ENCODE data around the gene MEP1A. TPM values are rescaled to one million over a fixed set of nuclear protein-coding genes. Genes with fewer than 3 reads are reported as not detected.

Gene MEP1A
- total and polyA plus RNA-seq, 10 donors, result 0.09 to 0.94 (median 0.22) TPM; not detected in 3

DNA sequence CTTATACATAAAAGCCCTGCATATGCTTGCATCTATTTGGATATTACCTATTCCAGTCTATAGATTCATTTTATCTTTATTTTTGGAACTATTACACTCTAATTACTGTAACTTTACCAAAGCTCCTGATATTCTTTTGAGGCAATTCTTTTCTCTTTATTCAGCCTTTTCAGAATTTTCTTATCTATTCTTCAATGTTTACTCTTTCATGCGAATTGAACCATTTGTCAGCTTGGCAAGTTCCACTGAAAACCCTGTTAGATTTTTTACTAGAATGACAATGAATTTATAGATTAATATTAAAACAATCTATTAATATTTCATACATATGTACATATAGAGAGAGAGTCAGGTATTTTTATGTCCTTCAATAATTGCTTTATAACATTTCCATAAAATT is 554 bp upstream of the MEP1A start:
- 3 to 97% (median 50%) methylated on average over 1 of the region's 1 CpG for WGBS, 5 donors
- Histone ChIP-seq H3K4me1 (no peaks in the 10 kb centered on the region), H3K9me3 (no peaks in the 10 kb centered on the region), H3K27ac (no peak overlapping the region), H3K36me3 (no peaks in the 10 kb centered on the region), H3K27me3 (replicated peaks in 1 of 7) (no peaks in the 10 kb centered on the region), H3K4me3 (no peak overlapping the region)
- intact Hi-C loops (cut with DNase I; ENCODE audit: low total_unique reads), result no loop called here
- TF ChIP-seq, protein P1, sequence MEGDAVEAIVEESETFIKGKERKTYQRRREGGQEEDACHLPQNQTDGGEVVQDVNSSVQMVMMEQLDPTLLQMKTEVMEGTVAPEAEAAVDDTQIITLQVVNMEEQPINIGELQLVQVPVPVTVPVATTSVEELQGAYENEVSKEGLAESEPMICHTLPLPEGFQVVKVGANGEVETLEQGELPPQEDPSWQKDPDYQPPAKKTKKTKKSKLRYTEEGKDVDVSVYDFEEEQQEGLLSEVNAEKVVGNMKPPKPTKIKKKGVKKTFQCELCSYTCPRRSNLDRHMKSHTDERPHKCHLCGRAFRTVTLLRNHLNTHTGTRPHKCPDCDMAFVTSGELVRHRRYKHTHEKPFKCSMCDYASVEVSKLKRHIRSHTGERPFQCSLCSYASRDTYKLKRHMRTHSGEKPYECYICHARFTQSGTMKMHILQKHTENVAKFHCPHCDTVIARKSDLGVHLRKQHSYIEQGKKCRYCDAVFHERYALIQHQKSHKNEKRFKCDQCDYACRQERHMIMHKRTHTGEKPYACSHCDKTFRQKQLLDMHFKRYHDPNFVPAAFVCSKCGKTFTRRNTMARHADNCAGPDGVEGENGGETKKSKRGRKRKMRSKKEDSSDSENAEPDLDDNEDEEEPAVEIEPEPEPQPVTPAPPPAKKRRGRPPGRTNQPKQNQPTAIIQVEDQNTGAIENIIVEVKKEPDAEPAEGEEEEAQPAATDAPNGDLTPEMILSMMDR (IDR thresholded peaks at IDR 0.05 in 8 of 11, conservative IDR thresholded peaks at IDR 0.05 in 3 of 11), result no peak
- TF ChIP-seq POLR2AphosphoS5 (IDR thresholded peaks at IDR 0.05) (no peak), POLR2A (IDR thresholded peaks at IDR 0.05) (no peak)
- DNase-seq, result no peak

DNA sequence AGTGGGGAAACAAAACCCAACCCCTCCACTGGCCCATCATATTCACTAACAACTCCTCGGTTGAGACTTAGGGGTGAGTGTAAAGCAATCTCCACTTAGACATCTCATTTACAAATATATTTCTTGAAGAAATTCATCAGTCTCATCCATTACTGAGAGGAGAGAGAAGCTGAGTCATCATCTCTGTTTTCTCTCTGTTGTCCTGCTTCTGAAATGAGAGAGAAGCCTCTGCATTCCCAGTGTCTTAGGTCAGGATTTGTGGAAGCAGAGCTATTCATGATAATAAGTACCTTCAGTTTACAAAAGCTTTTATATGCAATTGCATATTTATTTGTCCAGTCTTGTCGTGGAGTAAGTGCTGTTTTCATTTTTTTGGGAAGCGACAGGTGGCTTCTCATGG is 879 bp downstream of the MEP1A start:
- H3K27me3 ChIP-seq (replicated peaks in 1 of 7), result no peaks in the 10 kb centered on the region
- intact Hi-C loops (cut with DNase I; ENCODE audit: low total_unique reads), result no loop called here
- WGBS, 5 donors, result 77 to 93% (median 88%) methylated on average over 3 of the region's 3 CpGs

DNA sequence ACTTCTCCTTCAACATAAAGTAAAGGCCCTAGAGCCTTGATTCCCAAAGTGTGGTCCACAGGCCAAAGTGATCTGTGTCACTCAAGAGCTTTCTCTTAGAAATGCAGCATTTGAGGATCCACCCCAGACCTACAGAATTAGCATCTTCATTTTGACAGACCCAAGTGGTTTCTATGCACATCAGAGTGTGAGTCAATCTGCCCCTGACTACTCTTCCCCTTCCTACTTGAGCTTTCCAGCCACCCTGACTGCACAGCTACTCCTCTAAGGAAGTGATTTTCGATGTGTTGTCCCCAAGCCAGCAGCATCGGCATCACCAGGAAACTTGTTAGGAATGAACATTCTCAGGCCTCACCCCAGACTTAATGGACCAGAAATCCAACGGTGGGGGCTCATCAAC is 2.6 kb downstream of the MEP1A start:
- 65 to 86% (median 76%) methylated on average over 3 of the region's 3 CpGs for WGBS, 5 donors
- TF ChIP-seq POLR2AphosphoS5 (IDR thresholded peaks at IDR 0.05) (no peak), POLR2A (IDR thresholded peaks at IDR 0.05) (no peak)
- TF ChIP-seq, protein P1 (IDR thresholded peaks at IDR 0.05 in 8 of 11, conservative IDR thresholded peaks at IDR 0.05 in 3 of 11), result no peak
- intact Hi-C loops (cut with DNase I; ENCODE audit: low total_unique reads), result no loop called here

More for the DNA sequence above, 879 bp downstream of the MEP1A start:
- no peak for DNase-seq
- TF ChIP-seq, protein P1 (IDR thresholded peaks at IDR 0.05 in 8 of 11, conservative IDR thresholded peaks at IDR 0.05 in 3 of 11), result no peak
- TF ChIP-seq POLR2AphosphoS5 (IDR thresholded peaks at IDR 0.05), result no peak
- TF ChIP-seq POLR2A (IDR thresholded peaks at IDR 0.05), result no peak
- H3K9me3 ChIP-seq, result no peaks in the 10 kb centered on the region
- no peaks in the 10 kb centered on the region for H3K4me1 ChIP-seq
- no peak overlapping the region for H3K4me3 ChIP-seq
- H3K27ac ChIP-seq, result no peak overlapping the region
- H3K36me3 ChIP-seq, result no peaks in the 10 kb centered on the region

DNA sequence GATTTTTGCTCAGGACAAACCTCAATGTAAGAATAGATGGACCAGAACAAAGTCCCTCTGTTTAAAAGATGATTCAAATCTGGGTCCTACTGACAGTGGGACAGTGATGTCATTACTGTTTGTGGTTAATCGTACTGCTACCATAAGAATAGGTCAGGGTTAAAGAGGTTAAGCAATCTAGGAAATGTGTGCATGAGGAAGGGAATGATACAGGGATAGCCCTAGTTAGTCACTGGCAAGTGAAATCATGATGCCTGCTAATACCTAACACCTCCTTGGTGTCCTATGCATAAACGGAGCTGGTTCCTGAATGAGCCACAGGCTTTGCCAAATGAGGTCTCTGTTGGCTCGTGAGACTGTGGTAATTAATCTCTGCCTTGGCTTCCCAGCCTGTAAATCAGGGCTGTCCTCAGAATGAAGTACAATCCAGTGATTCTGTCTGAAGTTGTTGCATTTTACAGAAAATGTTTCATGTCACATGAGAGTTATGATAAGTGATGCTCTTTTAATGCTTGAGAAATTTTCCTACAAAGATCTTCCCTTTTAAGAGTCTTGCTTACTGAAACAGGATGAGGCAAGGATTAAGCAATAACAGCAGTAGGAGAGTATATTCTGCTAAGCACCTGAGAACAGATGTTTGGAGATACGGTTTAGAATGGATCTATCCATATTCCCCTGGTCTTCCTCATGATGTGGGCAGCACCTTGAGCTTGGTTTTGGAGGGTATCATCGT is 3.8 kb downstream of the MEP1A start:
- H3K4me3 ChIP-seq, result no peak overlapping the region
- DNase-seq, result no peak
- no peak overlapping the region for H3K27ac ChIP-seq
- H3K9me3 ChIP-seq, result no peaks in the 10 kb centered on the region
- H3K36me3 ChIP-seq, result no peaks in the 10 kb centered on the region
- H3K4me1 ChIP-seq, result no peaks in the 10 kb centered on the region
- TF ChIP-seq POLR2A (IDR thresholded peaks at IDR 0.05) (no peak), POLR2AphosphoS5 (IDR thresholded peaks at IDR 0.05) (no peak)
- TF ChIP-seq, protein P1 (IDR thresholded peaks at IDR 0.05 in 8 of 11, conservative IDR thresholded peaks at IDR 0.05 in 3 of 11), result no peak
- intact Hi-C loops (cut with DNase I; ENCODE audit: low total_unique reads), result no loop called here
- H3K27me3 ChIP-seq (replicated peaks in 1 of 7), result no peaks in the 10 kb centered on the region
- WGBS, 5 donors, result 43 to 65% (median 55%) methylated on average over 5 of the region's 5 CpGs

More for the DNA sequence above, 2.6 kb downstream of the MEP1A start:
- Histone ChIP-seq H3K36me3 (no peaks in the 10 kb centered on the region), H3K4me1 (no peaks in the 10 kb centered on the region), H3K27ac (no peak overlapping the region), H3K4me3 (no peak overlapping the region), H3K27me3 (replicated peaks in 1 of 7) (no peaks in the 10 kb centered on the region), H3K9me3 (no peaks in the 10 kb centered on the region)
- no peak for DNase-seq

Data from spleen (tissue), 11 donors.